Measurements from ENCODE around the gene STUM. TPM values are rescaled to one million over a fixed set of nuclear protein-coding genes. Genes with fewer than 3 reads are reported as not detected.

STUM gene
- total and polyA plus RNA-seq, 2 of the 8 experiments (the other 6 are each of a cell fraction or from before 2014, with no cell fraction given), result 0.76 to 1.2 TPM

DNA sequence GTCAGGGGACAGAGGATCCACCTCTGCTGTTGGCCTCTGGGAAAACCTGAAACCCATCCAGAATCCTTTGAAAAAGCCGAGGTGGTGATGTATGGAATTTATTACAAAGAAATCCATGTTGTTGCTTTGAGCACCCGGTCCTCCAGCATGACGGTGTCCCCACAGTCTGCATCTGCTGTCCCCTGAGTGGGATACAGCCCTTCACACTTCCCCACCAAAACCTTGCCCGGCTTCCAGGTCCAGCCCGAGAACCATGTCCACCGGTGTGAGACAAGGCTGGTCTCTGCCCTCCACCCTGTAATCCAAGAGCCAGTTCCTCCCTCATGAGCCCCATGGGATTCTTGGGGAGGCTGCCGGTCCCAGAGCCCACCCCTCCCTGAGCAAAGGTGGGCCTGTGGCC is 70.5 kb downstream of the STUM start:
- Histone ChIP-seq H3K4me3 (ENCODE audit: extremely low read depth in 1 of 4, insufficient read depth in 2 of 4, low read depth in 3 of 4, low read length in 4 of 4) (no peak overlapping the region), H3K4me2 (ENCODE audit: insufficient read depth in 1 of 2, low read depth in 2 of 2, low read length in 2 of 2) (no peak overlapping the region), H3K18ac (ENCODE audit: extremely low read depth, low read length) (no peak overlapping the region), H2BK15ac (ENCODE audit: low read length) (no peak overlapping the region), H3K27me3 (replicated peaks in 1 of 4; ENCODE audit: control insufficient read depth in 3 of 4, extremely low read depth in 1 of 4, insufficient read depth in 3 of 4, low read length in 3 of 4) (no peaks in the 10 kb centered on the region), H3K23me2 (ENCODE audit: low read depth, low read length) (no peaks in the 10 kb centered on the region), H2BK20ac (ENCODE audit: low read length) (no peak overlapping the region), H2AK5ac (ENCODE audit: low read depth, low read length) (no peak overlapping the region), H2AFZ (ENCODE audit: low read length) (no peak overlapping the region), H4K5ac (ENCODE audit: insufficient read length, low read depth, low read length) (no peak overlapping the region), H4K8ac (ENCODE audit: extremely low read depth, insufficient read depth, low read length) (no peak overlapping the region), H3K79me2 (ENCODE audit: control insufficient read depth in 1 of 2, insufficient read depth in 2 of 2, low read length in 2 of 2) (no peaks in the 10 kb centered on the region), H3K23ac (ENCODE audit: insufficient read length) (no peak overlapping the region), H4K20me1 (replicated peaks in 1 of 2; ENCODE audit: control insufficient read depth in 1 of 2, insufficient read depth in 2 of 2, low read length in 2 of 2) (no peaks in the 10 kb centered on the region), H3K56ac (replicated peaks; ENCODE audit: insufficient read length, low read depth, low read length) (no peak overlapping the region), H2BK12ac (ENCODE audit: low read depth, low read length) (no peak overlapping the region), H3K4ac (replicated peaks; ENCODE audit: insufficient read length, low read depth, low read length) (no peak overlapping the region), H2BK5ac (ENCODE audit: low read depth, low read length) (no peak overlapping the region), H3K9ac (replicated peaks in 1 of 4; ENCODE audit: extremely low read depth in 1 of 4, low read depth in 3 of 4, low read length in 3 of 4) (no peak overlapping the region), H3K4me1 (replicated peaks in 1 of 4; ENCODE audit: control insufficient read depth in 3 of 4, insufficient read depth in 4 of 4, low read length in 3 of 4) (no peaks in the 10 kb centered on the region), H4K91ac (replicated peaks; ENCODE audit: insufficient read length, low read length) (no peak overlapping the region), H3K79me1 (ENCODE audit: low read depth, low read length) (no peaks in the 10 kb centered on the region), H3K27ac (ENCODE audit: low read depth, low read length) (no peak overlapping the region), H3K9me3 (ENCODE audit: insufficient read depth in 2 of 2, low read depth in 1 of 2, low read length in 1 of 2) (no peaks in the 10 kb centered on the region), H3K36me3 (ENCODE audit: control insufficient read depth in 2 of 4, insufficient read depth in 4 of 4, low read length in 3 of 4) (no peaks in the 10 kb centered on the region), H2BK120ac (replicated peaks; ENCODE audit: low read depth, low read length) (no peak overlapping the region), H3K14ac (ENCODE audit: insufficient read length) (no peak overlapping the region)
- FAIRE-seq (no peak), DNase-seq (ENCODE audit: low read depth in 1 of 2, low spot score in 2 of 2) (no peak)
- ChIA-PET CTCF (ENCODE audit: partially characterized antibody) (interaction anchor here (1.3 kb wide), 1 partner anchor 10 kb away, joined by 11 read pairs; no protein-coding TSS in a partner anchor), POLR2A (ENCODE audit: partially characterized antibody) (no interaction called here)
- no peak for TF ChIP-seq CBX8 (IDR thresholded peaks at IDR 0.05; ENCODE audit: borderline replicate concordance, low read depth, low read length)
- TF ChIP-seq HDAC2 (IDR thresholded peaks at IDR 0.05; ENCODE audit: borderline replicate concordance in 1 of 2, low read depth in 2 of 2, low read length in 2 of 2), result no peak
- TF ChIP-seq, protein P1, sequence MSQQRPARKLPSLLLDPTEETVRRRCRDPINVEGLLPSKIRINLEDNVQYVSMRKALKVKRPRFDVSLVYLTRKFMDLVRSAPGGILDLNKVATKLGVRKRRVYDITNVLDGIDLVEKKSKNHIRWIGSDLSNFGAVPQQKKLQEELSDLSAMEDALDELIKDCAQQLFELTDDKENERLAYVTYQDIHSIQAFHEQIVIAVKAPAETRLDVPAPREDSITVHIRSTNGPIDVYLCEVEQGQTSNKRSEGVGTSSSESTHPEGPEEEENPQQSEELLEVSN (IDR thresholded peaks at IDR 0.05), result no peak
- no peak for TF ChIP-seq SIX5 (IDR thresholded peaks at IDR 0.05; ENCODE audit: low read depth, low read length)
- no peak for TF ChIP-seq JUN (IDR thresholded peaks at IDR 0.05; ENCODE audit: low read depth, low read length)
- WGBS, 2 experiments (ENCODE audit: extremely low coverage in 1 of 2, insufficient coverage in 1 of 2, insufficient read length in 1 of 2, insufficient replicate concordance in 2 of 2, low coverage in 1 of 2, low lambda C conversion rate in 2 of 2, missing lambda C conversion rate in 1 of 2), result 89% methylated on average over 6 of the region's 7 CpGs; no CpG with 5 or more reads in 1 of the 2 experiments

All from H1 (cell line).